Loucy (cell line): ENCODE measurements around the gene TRDMT1.

ENCODE experiments used
- EZH2phosphoT487 ChIP-seq: fragments of 200-600 bp; IDR thresholded peaks from 2 replicates; pipeline ENCODE4 v1.6.1; 2018; ENCODE audit warnings: antibody characterized with exemption, mild to moderate bottlenecking, moderate library complexity, borderline replicate concordance
- TF ChIP-seq, protein P1 (sequence below): fragments of 200-600 bp; sonication (generic); conservative IDR thresholded peaks from 2 replicates; pipeline ENCODE4 v1.5.1; 2014; ENCODE audit warnings: mild to moderate bottlenecking, antibody characterized with exemption, low read length

DNA sequence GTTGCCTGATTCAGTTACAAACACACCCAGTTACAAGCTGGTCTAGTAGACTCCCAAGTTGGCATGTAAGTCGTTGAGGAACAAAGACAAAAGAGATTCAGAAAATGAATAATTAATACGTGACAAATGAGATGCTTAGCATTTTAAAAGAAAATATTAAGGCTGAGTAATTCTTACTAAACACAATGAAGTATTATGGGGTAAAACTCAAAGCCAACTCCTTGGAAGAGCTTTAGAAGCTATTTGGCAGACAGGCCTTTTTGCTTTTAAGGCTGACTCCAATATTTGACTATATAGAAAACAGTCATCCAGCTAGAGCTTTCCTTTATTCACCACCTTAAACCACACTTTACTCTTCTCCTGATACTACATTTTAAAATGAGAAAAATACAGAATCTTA is 5.4 kb downstream of the TRDMT1 start:
- TF ChIP-seq, protein P1, sequence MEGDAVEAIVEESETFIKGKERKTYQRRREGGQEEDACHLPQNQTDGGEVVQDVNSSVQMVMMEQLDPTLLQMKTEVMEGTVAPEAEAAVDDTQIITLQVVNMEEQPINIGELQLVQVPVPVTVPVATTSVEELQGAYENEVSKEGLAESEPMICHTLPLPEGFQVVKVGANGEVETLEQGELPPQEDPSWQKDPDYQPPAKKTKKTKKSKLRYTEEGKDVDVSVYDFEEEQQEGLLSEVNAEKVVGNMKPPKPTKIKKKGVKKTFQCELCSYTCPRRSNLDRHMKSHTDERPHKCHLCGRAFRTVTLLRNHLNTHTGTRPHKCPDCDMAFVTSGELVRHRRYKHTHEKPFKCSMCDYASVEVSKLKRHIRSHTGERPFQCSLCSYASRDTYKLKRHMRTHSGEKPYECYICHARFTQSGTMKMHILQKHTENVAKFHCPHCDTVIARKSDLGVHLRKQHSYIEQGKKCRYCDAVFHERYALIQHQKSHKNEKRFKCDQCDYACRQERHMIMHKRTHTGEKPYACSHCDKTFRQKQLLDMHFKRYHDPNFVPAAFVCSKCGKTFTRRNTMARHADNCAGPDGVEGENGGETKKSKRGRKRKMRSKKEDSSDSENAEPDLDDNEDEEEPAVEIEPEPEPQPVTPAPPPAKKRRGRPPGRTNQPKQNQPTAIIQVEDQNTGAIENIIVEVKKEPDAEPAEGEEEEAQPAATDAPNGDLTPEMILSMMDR = no peak
- no peak for TF ChIP-seq EZH2phosphoT487
